H1 (cell line): ENCODE measurements around the gene NDFIP2. TPM values are rescaled to one million over a fixed set of nuclear protein-coding genes. Genes with fewer than 3 reads are reported as not detected.

Source experiments
- CTCF ChIA-PET: fragments of 300-600 bp; sonication (Branson Sonifier 250); formaldehyde crosslinking; loops from one replicate; lab custom pipeline; 2021; ENCODE audit not compliant: partially characterized antibody; lab: Charles Lee
- POLR2A ChIA-PET: fragments of 300-600 bp; sonication (Branson Sonifier 250); formaldehyde crosslinking; loops from one replicate; lab custom pipeline; 2021; ENCODE audit warnings: inconsistent platforms; ENCODE audit not compliant: partially characterized antibody; lab: Charles Lee
- DNase-seq, 2 experiments: peaks; one replicate each; pipeline versions ENCODE4 v3.0.0 to v3.0.0-alpha.2; 2010 to 2022; ENCODE audit warnings: low spot score in 2 of 2, low read depth in 1 of 2, mixed read lengths in 1 of 2
- FAIRE-seq: peaks from 2 replicates; lab custom pipeline; 2011; peaks lifted over from hg19 to GRCh38; lab: Jason Lieb, UNC
- H2AFZ ChIP-seq: 2 replicates; pipeline ENCODE4 v1.8.1; 2012; ENCODE audit warnings: low read length, inconsistent platforms
- H2AK5ac ChIP-seq: 2 replicates; pipeline ENCODE4 v1.6.1; 2013; ENCODE audit warnings: low read depth, low read length
- H2BK120ac ChIP-seq: replicated peaks from 2 replicates; pipeline ENCODE3; 2013; ENCODE audit warnings: low read depth, low read length, inconsistent platforms
- H2BK12ac ChIP-seq: 2 replicates; pipeline ENCODE4 v1.6.1; 2013; ENCODE audit warnings: low read depth, low read length
- H2BK15ac ChIP-seq: 2 replicates; pipeline ENCODE4 v1.6.1; 2013; ENCODE audit warnings: low read length
- H2BK20ac ChIP-seq: 2 replicates; pipeline ENCODE4 v1.6.1; 2013; ENCODE audit warnings: low read length
- H2BK5ac ChIP-seq: 2 replicates; pipeline ENCODE4 v1.6.1; 2013; ENCODE audit warnings: low read depth, low read length
- H3K14ac ChIP-seq: 2 replicates; pipeline ENCODE4 v1.6.1; 2013; ENCODE audit warnings: inconsistent platforms; ENCODE audit not compliant: insufficient read length
- H3K18ac ChIP-seq: 2 replicates; pipeline ENCODE4 v1.6.1; 2013; ENCODE audit warnings: low read length; ENCODE audit errors: extremely low read depth
- H3K23ac ChIP-seq: 2 replicates; pipeline ENCODE4 v1.6.1; 2013; ENCODE audit warnings: inconsistent platforms; ENCODE audit not compliant: insufficient read length
- H3K23me2 ChIP-seq: 2 replicates; pipeline ENCODE4 v1.6.1; 2013; ENCODE audit warnings: low read depth, low read length
- H3K27ac ChIP-seq: 2 replicates; pipeline ENCODE4 v1.6.1; 2011; ENCODE audit warnings: low read depth, low read length, inconsistent platforms
- H3K27me3 ChIP-seq, 4 experiments: replicated peaks in 1 of 4; 1 replicate in 1 of 4; 2 replicates in 3 of 4; pipeline versions ENCODE4 v1.6.1 to v1.8.1; 2011 to 2013; ENCODE audit warnings: low read length in 3 of 4, mild to moderate bottlenecking in 3 of 4, inconsistent platforms in 2 of 4, mixed read lengths in 2 of 4, moderate library complexity in 1 of 4; ENCODE audit not compliant: control insufficient read depth in 3 of 4, insufficient read depth in 3 of 4; ENCODE audit errors: extremely low read depth in 1 of 4
- H3K36me3 ChIP-seq, 4 experiments: 2 replicates each; pipeline versions ENCODE4 v1.6.1 to v1.8.1; 2011 to 2013; ENCODE audit warnings: mild to moderate bottlenecking in 4 of 4, low read length in 3 of 4, moderate library complexity in 2 of 4, control low read depth in 1 of 4, inconsistent platforms in 1 of 4; ENCODE audit not compliant: insufficient read depth in 4 of 4, control insufficient read depth in 2 of 4
- H3K4ac ChIP-seq: replicated peaks from 2 replicates; pipeline ENCODE3; 2013; ENCODE audit warnings: low read length, low read depth, mixed read lengths, inconsistent platforms; ENCODE audit not compliant: insufficient read length
- H3K4me1 ChIP-seq, 4 experiments: replicated peaks in 1 of 4; 1 replicate in 1 of 4; 2 replicates in 3 of 4; pipeline versions ENCODE4 v1.6.1 to v1.8.1; 2011 to 2013; ENCODE audit warnings: low read length in 3 of 4, inconsistent platforms in 2 of 4, mixed read lengths in 1 of 4; ENCODE audit not compliant: insufficient read depth in 4 of 4, control insufficient read depth in 3 of 4
- H3K4me2 ChIP-seq, 2 experiments: 2 replicates each; pipeline versions ENCODE4 v1.6.1 to v1.8.1; 2011 to 2013; ENCODE audit warnings: low read depth in 2 of 2, low read length in 2 of 2, control low read depth in 1 of 2, inconsistent platforms in 1 of 2, mild to moderate bottlenecking in 1 of 2; ENCODE audit not compliant: insufficient read depth in 1 of 2
- H3K4me3 ChIP-seq, 4 experiments: fragments of 200-600, 300-600 bp in 1 of 4; sonication (generic), shearing (Covaris generic), sonication (Bioruptor Twin) in 1 of 4; 2 replicates each; pipeline versions ENCODE4 v1.5.1 to v1.8.1; 2011 to 2016; ENCODE audit warnings: low read length in 4 of 4, low read depth in 3 of 4, control low read depth in 2 of 4, inconsistent platforms in 2 of 4, mild to moderate bottlenecking in 2 of 4, mixed read lengths in 1 of 4, moderate library complexity in 1 of 4; ENCODE audit not compliant: insufficient read depth in 2 of 4; ENCODE audit errors: extremely low read depth in 1 of 4
- H3K56ac ChIP-seq: replicated peaks from 2 replicates; pipeline ENCODE3; 2013; ENCODE audit warnings: low read depth, mild to moderate bottlenecking, mixed read lengths, low read length, inconsistent platforms; ENCODE audit not compliant: insufficient read length
- H3K79me1 ChIP-seq: 2 replicates; pipeline ENCODE4 v1.6.1; 2013; ENCODE audit warnings: low read depth, low read length, control low read depth
- H3K79me2 ChIP-seq, 2 experiments: 2 replicates each; pipeline versions ENCODE4 v1.6.1 to v1.8.1; 2012 to 2013; ENCODE audit warnings: low read length in 2 of 2, mild to moderate bottlenecking in 2 of 2, inconsistent platforms in 1 of 2; ENCODE audit not compliant: insufficient read depth in 2 of 2, control insufficient read depth in 1 of 2
- H3K9ac ChIP-seq, 4 experiments: replicated peaks in 1 of 4; 1 replicate in 1 of 4; 2 replicates in 3 of 4; pipeline versions ENCODE4 v1.6.1 to v1.8.1; 2011 to 2013; ENCODE audit warnings: low read depth in 3 of 4, low read length in 3 of 4, control low read depth in 2 of 4, mild to moderate bottlenecking in 2 of 4, moderate library complexity in 2 of 4, inconsistent platforms in 1 of 4; ENCODE audit errors: extremely low read depth in 1 of 4
- H3K9me3 ChIP-seq, 2 experiments: 2 replicates each; pipeline versions ENCODE4 v1.6.1 to v1.8.1; 2012 to 2013; ENCODE audit warnings: mild to moderate bottlenecking in 2 of 2, moderate library complexity in 2 of 2, control low read depth in 1 of 2, inconsistent platforms in 1 of 2, low read depth in 1 of 2, low read length in 1 of 2, mixed read lengths in 1 of 2; ENCODE audit not compliant: insufficient read depth in 2 of 2
- H4K20me1 ChIP-seq, 2 experiments: replicated peaks in 1 of 2; 2 replicates each; pipeline versions ENCODE3 to v1.8.1; 2011 to 2013; ENCODE audit warnings: inconsistent platforms in 2 of 2, low read length in 2 of 2, mild to moderate bottlenecking in 1 of 2; ENCODE audit not compliant: insufficient read depth in 2 of 2, control insufficient read depth in 1 of 2
- H4K5ac ChIP-seq: 2 replicates; pipeline ENCODE4 v1.6.1; 2013; ENCODE audit warnings: low read length, low read depth, mixed read lengths, inconsistent platforms; ENCODE audit not compliant: insufficient read length
- H4K8ac ChIP-seq: 2 replicates; pipeline ENCODE4 v1.8.0; 2013; ENCODE audit warnings: mild to moderate bottlenecking, moderate library complexity, low read length, inconsistent platforms; ENCODE audit not compliant: insufficient read depth; ENCODE audit errors: extremely low read depth
- H4K91ac ChIP-seq: replicated peaks from 2 replicates; pipeline ENCODE3; 2013; ENCODE audit warnings: low read length, mixed read lengths, inconsistent platforms; ENCODE audit not compliant: insufficient read length
- BCL11A ChIP-seq, 2 experiments: IDR thresholded peaks; one replicate each; pipeline ENCODE4 v1.6.1; 2011; ENCODE audit warnings: low read depth in 2 of 2, low read length in 2 of 2, mild to moderate bottlenecking in 2 of 2
- CBX5 ChIP-seq: fragments of 300-800, 300-1000 bp; sonication (generic); IDR thresholded peaks from 2 replicates; pipeline ENCODE4 v1.7.1; 2016; ENCODE audit warnings: antibody characterized with exemption, low read length, low read depth
- CREB1 ChIP-seq: IDR thresholded peaks from 2 replicates; pipeline ENCODE4 v1.6.1; 2012; ENCODE audit warnings: inconsistent platforms
- GTF2F1 ChIP-seq: IDR thresholded peaks from 2 replicates; pipeline ENCODE4 v1.6.1; 2012; ENCODE audit warnings: low read depth, low read length, improper control_type of control experiment, borderline replicate concordance
- KDM1A ChIP-seq: fragments of 200-600, 300-600 bp; sonication (generic); IDR thresholded peaks from 2 replicates; pipeline ENCODE4 v1.7.1; 2016; ENCODE audit warnings: mild to moderate bottlenecking, low read length, borderline replicate concordance
- POLR2A ChIP-seq, 2 experiments: IDR thresholded peaks; 1 replicate in 1 of 2; 2 replicates in 1 of 2; pipeline ENCODE4 v1.6.1; 2011; ENCODE audit warnings: low read depth in 2 of 2, low read length in 2 of 2, mild to moderate bottlenecking in 2 of 2; ENCODE audit errors: control extremely low read depth in 1 of 2
- RBBP5 ChIP-seq: IDR thresholded peaks from 2 replicates; pipeline ENCODE4 v1.7.1; 2012; ENCODE audit warnings: low read depth, mild to moderate bottlenecking, inconsistent platforms, low read length, moderate library complexity, borderline replicate concordance
- SP1 ChIP-seq: IDR thresholded peaks from 2 replicates; pipeline ENCODE4 v1.6.1; 2011; ENCODE audit warnings: low read depth, low read length
- WGBS, 2 experiments: shearing (Covaris generic) in 1 of 2; methylation state at CpG; one replicate each; pipeline versions ENCODE4 v1.1.6 to v1.1.7; 2013 to 2015; ENCODE audit warnings: low lambda C conversion rate in 2 of 2, mixed read lengths in 2 of 2, inconsistent platforms in 1 of 2, low coverage in 1 of 2, missing lambda C conversion rate in 1 of 2; ENCODE audit not compliant: insufficient replicate concordance in 2 of 2, insufficient coverage in 1 of 2, insufficient read length in 1 of 2; ENCODE audit errors: extremely low coverage in 1 of 2, missing lambda C conversion rate in 1 of 2; 5-methylcytosine and 5-hydroxymethylcytosine counted together
- polyA plus RNA-seq, 7 experiments: library from polyadenylated mRNA; depleted of rRNA in 3 of 7; stranded (reverse) in 5 of 7; unstranded in 2 of 7; fragments of >200 nt in 5 of 7; fragments of 200-250 nt in 2 of 7; gene quantifications; 1 replicate in 5 of 7; 2 replicates in 1 of 7; 4 replicates in 1 of 7; pipeline versions ENCODE4 v1.2.1 to v1.2.3, GENCODE V29; 2011 to 2013; ENCODE audit warnings: missing spikeins in 2 of 7, mixed read lengths in 2 of 7
- total RNA-seq: library from RNA; stranded (reverse); fragmentation: NEBNext Ultra II Directional; extraction: Animal tissue kit (Norgen Biotek cat#: 25700); gene quantifications from 2 replicates; pipeline ENCODE4 v1.2.1, GENCODE V29; 2021

NDFIP2 gene
- total and polyA plus RNA-seq, 2 of the 8 experiments (the other 6 are each of a cell fraction or from before 2014, with no cell fraction given), result 11.1 to 32.9 TPM

GRCh38 chr13:79457390-79457789 lies 23.6 kb upstream of the NDFIP2 start:
- Histone ChIP-seq H2AK5ac (no peak overlapping the region), H3K79me2 (no peaks in the 10 kb centered on the region), H3K18ac (no peak overlapping the region), H3K36me3 (no peaks in the 10 kb centered on the region), H3K23ac (no peak overlapping the region), H3K14ac (no peak overlapping the region), H2BK15ac (no peak overlapping the region), H2AFZ (no peak overlapping the region), H3K9ac (no peak overlapping the region), H4K91ac (no peak overlapping the region), H3K4ac (no peak overlapping the region), H3K23me2 (no peaks in the 10 kb centered on the region), H3K4me1 (no peaks in the 10 kb centered on the region), H3K4me3 (no peak overlapping the region), H2BK12ac (no peak overlapping the region), H3K56ac (no peak overlapping the region), H3K9me3 (no peaks in the 10 kb centered on the region), H4K20me1 (no peaks in the 10 kb centered on the region), H3K27me3 (no peaks in the 10 kb centered on the region), H4K5ac (no peak overlapping the region), H2BK20ac (no peak overlapping the region), H3K79me1 (no peaks in the 10 kb centered on the region), H3K4me2 (no peak overlapping the region), H2BK120ac (no peak overlapping the region), H4K8ac (no peak overlapping the region), H3K27ac (no peak overlapping the region), H2BK5ac (no peak overlapping the region)
- TF ChIP-seq CBX5 (no peak), GTF2F1 (no peak), CREB1 (no peak), KDM1A (no peak), POLR2A (IDR thresholded peaks at IDR 0.05; ENCODE audit: control extremely low read depth in 1 of 2, low read depth in 2 of 2, low read length in 2 of 2) (no peak), SP1 (no peak), RBBP5 (no peak), BCL11A (IDR thresholded peaks at IDR 0.05; ENCODE audit: low read depth in 2 of 2, low read length in 2 of 2) (no peak)
- no peak for FAIRE-seq
- DNase-seq, result no peak
- ChIA-PET CTCF (interaction anchor here (1.4 to 3.5 kb wide), 2 partner anchors 33 to 58 kb away, joined by 3 to 19 read pairs; no protein-coding TSS in a partner anchor), POLR2A (no interaction called here)
- 89% methylated on average over 1 of the region's 1 CpG; no CpG with 5 or more reads in 1 of the 2 experiments for WGBS, 2 experiments
